Activated CD4-positive, alpha-beta T cell treated with anti-CD3 and anti-CD28 coated beads for 1 hour (primary cell): ENCODE data around the gene CD300LB.
"Not testable (repeated sequence)": the region's sequence is repeated elsewhere in the genome, so short reads cannot be mapped to it uniquely, and the experiment has no call there.

Experiments
- DNase-seq: peaks from one replicate; pipeline ENCODE4 v3.0.0-alpha.2; 2020

Gene CD300LB

DNA sequence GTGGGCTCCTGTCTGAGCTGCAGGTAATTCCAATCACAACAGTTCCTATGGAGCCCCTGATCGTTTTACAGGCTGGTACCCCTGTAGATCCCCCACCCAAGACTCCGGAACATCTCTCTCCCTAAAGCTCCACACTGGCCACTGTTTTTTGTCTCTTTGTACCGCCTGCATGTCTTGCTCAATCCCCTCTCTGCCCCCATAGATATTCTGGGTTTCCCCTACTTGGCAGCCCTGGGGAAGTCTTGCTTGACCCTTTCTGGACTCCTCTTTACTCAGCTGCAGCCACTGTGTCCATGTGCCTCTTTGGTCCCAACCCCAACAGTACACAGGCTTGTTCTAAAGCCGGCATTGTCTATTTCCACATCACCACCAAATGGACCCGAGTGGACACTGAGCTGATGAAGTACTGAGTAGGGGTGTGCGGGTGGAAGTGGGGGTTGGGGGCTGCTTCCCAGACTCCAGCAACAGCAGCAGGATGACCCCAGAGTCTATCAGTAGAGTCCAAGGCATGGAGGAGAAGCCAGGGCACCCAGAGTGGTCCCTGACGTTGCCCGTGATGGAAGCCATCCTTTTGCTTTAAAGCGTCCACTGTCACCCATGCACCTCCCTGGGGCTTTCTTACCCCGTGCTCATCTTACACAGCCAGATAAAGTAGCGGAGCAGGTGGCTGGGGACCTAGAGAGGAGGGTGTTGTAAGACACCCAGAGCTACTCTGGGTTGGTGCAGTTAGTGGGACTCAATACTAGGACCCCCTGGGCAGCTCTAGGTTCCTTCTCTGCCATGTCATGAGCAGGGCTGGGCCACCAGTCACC is 6.4 kb downstream of the CD300LB start:
- DNase-seq, result no peak

GRCh38 chr17:74523308-74523707 is 8.0 kb downstream of the CD300LB start:
- DNase-seq, result no peak

- DNase-seq, result peak; percentile 6
These were observed 8.7 kb downstream of the CD300LB start for GRCh38 chr17:74522381-74523105.

GRCh38 chr17:74521701-74522201 is 9.5 kb downstream of the CD300LB start:
- peak; percentile 4 for DNase-seq

GRCh38 chr17:74520790-74521480 is 10.3 kb downstream of the CD300LB start:
- no peak for DNase-seq

- DNase-seq, result no peak
These were observed 11.2 kb downstream of the CD300LB start for GRCh38 chr17:74520016-74520434.

GRCh38 chr17:74518413-74518981 is 12.8 kb downstream of the CD300LB start:
- DNase-seq, result not testable (repeated sequence)

DNA sequence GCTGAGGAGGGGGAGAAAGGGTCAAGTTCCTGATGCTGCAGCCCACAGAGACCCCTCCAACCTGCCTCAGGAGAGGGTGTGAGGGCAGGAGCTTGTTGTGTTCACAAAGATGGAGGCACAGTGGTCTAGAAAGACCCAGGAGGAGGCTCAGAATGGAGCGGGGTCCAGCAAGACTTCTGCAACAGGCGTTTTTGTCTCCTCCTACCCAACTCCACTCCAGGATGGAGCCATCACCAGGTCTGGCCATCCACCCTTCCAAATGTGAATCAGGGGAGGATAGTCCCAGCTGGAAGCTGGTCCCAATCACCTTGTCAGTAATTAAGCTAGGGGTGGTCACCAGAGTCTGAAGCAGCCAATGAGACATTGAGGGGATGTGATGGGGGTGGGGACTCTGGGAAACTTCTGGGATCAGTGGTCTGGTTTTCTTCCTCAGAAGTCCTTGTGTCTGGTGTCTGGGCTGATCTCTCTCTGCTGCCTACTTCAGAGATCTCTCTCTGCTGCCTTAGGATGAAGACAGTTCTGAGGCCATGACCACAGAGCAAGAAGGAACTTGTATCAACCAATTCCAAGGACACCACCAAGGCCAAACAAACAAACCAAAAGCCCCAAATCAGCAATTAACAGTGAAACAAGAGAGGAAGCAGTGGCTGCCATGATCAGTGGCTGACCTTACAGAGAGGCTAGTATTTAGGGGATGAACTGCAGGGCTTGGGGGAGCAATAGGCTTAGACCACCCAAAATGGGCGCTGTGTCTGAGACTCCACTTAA is 14.5 kb downstream of the CD300LB start:
- DNase-seq, result no peak

DNA sequence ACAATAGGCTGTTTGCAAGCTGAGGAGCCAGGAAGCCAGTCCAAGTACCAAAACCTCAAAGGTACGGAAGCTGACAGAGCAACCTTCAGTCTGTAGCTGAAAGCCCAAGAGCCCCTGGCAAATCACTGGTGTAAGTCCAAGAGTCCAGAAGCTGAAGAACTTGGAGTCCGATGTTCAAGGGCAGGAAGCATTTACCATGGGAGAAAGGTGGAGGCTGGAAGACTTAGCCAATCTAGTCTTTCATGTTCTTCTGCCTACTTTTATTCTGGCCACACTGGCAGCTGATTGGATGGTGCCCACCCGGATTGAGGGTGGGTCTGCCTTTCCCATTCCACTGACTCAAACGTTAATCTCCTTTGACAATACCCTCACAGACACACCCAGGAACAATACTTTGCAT is 15.3 kb downstream of the CD300LB start:
- DNase-seq, result no peak

GRCh38 chr17:74514632-74515334 is 16.5 kb downstream of the CD300LB start:
- DNase-seq, result no peak

- DNase-seq, result no peak
These were observed 17.2 kb downstream of the CD300LB start for GRCh38 chr17:74513987-74514631.

GRCh38 chr17:74512624-74513091 is 18.6 kb downstream of the CD300LB start:
- DNase-seq, result no peak

- no peak for DNase-seq
These were observed 19.2 kb downstream of the CD300LB start for GRCh38 chr17:74512036-74512435.

- no peak for DNase-seq
These were observed 23.1 kb downstream of the CD300LB start for GRCh38 chr17:74508156-74508555.

GRCh38 chr17:74503949-74504348 is 27.3 kb downstream of the CD300LB start:
- not testable (repeated sequence) for DNase-seq

DNA sequence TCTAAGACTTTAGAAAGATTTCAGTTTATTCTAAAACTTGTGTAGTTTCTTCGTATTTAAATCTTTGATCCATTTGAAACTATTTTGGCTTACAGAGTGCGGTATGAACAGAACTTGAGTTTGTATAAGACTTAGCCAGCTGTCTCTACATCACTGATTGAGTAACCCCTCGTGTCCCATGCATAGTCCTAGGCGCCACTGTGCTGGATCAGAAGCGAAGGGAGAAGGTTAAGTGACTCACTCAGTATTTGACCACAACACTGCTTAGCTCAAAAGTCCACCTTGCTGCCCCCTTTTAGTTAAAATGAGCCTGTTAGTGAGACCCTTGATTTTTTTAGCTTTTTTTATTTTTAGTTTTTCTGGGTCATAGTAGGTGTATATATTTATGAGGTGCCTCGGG is 28.4 kb downstream of the CD300LB start:
- no peak for DNase-seq

DNA sequence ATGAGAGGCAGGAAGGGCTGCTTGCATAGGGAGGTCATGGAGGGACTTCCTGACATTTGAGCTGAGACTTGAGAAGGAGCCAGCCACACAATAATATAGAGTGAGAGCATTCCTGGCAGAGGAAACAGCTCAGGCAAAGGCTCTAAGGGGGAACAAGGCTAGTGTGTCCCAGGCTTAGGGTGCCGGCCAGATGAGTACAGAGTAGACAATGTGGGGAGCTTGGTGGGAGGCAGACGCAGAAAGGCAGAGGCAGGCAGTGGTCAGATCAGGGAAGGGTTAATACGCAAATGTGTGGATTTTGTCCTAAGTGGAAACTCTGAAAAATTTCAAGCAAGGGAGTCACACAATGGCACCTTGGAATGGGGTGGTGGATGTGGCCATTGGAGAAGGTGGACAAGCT is 31.3 kb downstream of the CD300LB start:
- DNase-seq, result no peak

DNA sequence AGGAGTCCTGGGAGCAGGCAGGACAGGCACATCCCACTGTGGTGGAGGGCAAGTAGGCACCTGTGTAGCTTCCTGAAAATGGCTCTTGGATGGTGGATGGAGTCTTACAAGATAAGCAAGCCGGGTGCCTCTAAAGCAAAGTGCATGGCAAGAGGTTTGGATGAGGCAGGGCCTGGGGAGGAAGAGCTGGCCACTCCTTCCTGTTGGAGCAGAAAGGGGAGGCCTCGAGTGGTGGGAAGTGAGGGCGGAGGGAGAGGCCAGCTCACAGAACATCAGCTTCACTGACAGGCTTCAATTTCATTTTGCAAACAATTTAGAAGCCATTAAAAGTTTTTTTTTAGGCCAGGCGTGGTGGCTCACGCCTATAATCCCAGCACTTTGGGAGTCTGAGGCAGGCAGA is 33.8 kb downstream of the CD300LB start:
- no peak for DNase-seq

DNA sequence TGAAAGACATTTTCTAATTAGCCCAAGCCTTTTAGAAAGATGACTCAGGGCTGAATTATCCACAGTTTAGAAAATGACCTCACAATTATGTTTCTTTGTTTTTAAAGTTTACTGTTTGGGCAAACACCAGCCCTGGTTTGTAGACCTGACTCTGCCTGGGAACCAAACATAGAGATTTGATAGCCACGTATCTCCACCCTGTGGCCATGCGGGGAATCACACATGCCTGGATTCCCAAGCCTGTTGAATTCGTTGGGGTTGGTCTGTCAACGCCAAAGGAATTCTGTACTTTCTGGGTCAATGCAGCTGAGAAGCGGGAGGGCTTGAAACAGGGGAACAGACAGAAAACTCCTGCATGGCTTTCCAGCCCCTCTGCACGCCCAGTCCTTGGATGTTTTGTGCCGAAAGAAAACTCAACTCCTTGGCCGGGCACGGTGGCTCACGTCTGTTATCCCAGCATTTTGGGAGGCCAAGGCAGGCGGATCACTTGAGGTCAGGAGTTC is 37.9 kb downstream of the CD300LB start:
- DNase-seq, result peak; percentile 51

GRCh38 chr17:74491626-74492025 is 39.6 kb downstream of the CD300LB start:
- DNase-seq, result no peak

DNA sequence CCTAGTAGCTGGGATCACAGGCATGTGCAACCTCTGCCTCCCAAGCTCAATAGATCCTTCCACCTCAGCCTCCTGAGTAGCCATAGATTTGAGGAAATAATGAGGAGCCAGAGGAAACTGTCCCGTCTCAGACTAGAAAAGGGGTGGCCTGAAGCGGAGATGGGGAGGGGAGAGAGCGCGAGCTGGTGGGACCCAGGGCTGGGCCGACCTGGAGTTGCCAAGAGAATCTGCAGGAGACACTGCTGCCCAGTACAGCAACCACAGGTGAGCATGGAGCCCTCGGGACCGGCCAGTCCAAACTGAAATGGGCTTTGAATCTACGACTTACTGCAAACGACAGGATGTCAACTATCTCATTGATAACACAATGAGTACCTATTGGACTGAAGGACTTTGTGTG is 40.6 kb downstream of the CD300LB start:
- DNase-seq, result no peak
